Ramos (cell line): ENCODE measurements around the gene NODAL.

Experiments used
- in situ Hi-C: fragments of 300-500 bp; cut with MboI; formaldehyde crosslinking; loops from one replicate; pipeline ENCODE4 v1.14.3; 2022; ENCODE audit warnings: low sequenced_read_pairs; ENCODE audit not compliant: unreplicated experiment

The NODAL gene

DNA sequence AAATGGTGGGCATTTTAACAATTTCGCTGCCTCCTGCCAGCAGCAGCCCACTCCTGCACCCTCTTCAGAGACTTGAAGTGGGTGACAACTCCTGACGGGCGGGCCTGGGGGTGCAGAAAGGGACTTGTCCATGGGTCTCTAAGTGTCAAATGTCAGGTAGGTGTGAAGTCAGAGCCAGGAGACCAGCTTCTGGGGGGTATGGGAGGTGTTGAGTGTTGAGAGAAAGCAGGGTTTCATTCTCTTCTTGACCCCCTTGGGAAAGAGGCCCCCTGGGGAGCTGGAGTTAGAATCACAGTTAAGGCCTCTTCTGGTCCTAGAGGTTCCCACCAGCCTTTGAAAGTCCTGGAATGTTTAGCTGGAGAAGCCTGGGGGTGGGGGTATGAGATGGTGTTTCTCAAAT is 25.5 kb upstream of the NODAL start:
- in situ Hi-C loops, result loop anchor here (10.0 kb wide), 1 partner anchor 288 kb away; no protein-coding TSS in a partner anchor

GRCh38 chr10:70465832-70466231 is 24.4 kb upstream of the NODAL start:
- in situ Hi-C loops, result loop anchor here (10.0 kb wide), 1 partner anchor 289 kb away; no protein-coding TSS in a partner anchor

DNA sequence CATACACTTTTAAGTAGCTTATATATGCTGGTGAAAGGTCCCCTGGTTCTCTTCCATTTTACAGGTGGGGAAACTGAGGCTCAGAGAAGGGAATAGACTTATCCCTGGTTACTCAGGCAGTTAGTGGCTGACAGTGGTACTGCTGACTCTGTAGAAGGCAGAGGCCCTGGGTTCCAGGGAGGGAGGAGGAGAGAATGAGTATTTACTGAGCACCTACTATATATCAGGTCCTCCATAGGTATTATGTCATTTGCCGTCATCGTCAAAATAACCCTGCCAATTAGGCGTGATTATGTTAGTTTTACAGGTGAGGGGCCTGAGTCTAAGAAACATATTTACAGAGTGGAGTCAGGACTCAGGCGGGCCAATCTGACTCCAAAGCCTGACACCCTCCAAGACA is 23.8 kb upstream of the NODAL start:
- in situ Hi-C loops, result loop anchor here (10.0 kb wide), 1 partner anchor 290 kb away; no protein-coding TSS in a partner anchor

GRCh38 chr10:70462349-70462984 is 21.0 kb upstream of the NODAL start:
- in situ Hi-C loops, result loop anchor here (10.0 kb wide), 1 partner anchor 292 kb away; no protein-coding TSS in a partner anchor

DNA sequence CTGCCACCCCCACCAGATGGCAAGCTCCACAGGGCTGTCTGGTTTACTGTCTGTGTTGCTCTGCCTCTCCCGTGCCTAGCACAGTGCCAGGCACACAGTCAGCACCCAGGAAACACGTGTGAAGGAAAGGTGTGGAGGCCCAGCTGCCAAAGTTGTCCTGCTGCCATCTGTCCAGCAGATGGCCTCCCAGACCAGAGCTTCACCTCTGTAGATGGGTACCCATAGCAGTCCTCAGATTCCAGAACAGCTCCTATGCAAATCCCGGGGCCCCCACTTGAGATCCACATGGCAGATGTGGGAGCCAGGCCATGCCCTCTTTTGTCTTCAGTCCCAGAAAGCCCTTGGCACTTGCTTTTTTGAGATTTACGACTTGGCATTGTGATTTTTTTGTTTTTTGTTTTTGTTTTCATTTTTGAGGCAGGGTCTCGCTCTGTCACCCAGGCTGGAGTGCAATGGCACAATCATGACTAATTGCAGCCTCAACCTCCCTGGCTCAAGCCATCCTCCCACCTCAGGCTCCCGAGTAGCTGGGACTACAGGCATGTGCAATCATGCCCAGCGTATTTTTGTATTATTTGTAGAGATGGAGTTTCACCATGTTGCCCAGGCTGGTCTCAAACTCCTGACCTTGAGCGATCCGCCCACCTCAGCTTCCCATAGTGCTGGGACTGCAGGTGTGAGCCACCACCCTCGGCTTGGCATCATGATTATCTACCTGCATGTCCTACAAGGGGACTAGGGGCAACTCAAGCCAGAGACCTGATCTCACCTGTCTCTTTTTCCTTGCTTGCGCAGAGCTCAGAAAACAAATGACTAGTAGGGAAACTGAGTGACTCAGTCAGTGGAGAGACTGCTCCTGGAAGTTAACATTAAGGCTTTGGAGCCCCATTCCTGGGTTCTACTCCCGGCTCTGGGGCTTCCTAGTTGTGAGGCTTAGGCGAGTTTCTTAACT is 20.2 kb upstream of the NODAL start:
- in situ Hi-C loops, result loop anchor here (10.0 kb wide), 1 partner anchor 293 kb away; no protein-coding TSS in a partner anchor

GRCh38 chr10:70459774-70460490 is 18.5 kb upstream of the NODAL start:
- in situ Hi-C loops, result loop anchor here (10.0 kb wide), 1 partner anchor 295 kb away; no protein-coding TSS in a partner anchor

GRCh38 chr10:70459061-70459773 is 17.7 kb upstream of the NODAL start:
- in situ Hi-C loops, result no loop called here

DNA sequence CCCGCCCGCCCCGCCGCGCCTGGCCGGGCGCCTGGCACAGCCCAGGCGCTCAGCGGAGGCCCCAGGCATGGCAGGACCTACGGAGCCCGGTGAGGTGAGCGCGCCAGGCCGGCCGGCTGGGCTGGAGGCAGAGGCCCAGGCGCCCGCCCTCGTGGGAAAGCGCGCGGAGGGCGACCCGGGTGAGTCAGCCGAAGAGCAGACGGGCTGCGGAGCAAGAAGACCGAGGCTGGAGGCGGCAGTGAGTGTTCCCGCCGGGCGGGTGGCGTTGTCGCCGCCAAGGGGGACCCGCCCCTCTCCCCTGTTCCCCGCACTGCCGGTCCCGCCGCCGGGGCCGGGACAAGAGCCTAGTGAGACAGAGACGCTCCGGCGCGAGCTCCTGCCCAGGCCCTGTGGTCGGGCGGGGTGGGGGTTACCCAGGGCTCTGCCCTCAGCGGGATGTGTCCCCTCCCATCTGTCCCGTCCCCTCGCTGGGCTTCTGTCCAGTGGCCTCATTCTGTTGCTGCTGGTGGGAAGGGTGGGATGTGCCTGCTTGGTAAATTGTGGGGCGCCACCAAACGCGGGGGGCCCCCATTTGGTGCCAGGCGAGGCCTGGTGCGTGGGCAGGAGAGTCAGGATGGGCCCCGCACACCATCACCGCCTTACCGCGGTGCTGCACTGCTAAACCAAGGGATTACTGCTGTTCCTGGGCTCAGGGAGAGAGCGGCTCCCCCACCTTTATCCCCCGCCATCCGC is 17.0 kb upstream of the NODAL start:
- in situ Hi-C loops, result no loop called here

- in situ Hi-C loops, result no loop called here
Observed at GRCh38 chr10:70457759-70458305, 16.4 kb upstream of the NODAL start.

DNA sequence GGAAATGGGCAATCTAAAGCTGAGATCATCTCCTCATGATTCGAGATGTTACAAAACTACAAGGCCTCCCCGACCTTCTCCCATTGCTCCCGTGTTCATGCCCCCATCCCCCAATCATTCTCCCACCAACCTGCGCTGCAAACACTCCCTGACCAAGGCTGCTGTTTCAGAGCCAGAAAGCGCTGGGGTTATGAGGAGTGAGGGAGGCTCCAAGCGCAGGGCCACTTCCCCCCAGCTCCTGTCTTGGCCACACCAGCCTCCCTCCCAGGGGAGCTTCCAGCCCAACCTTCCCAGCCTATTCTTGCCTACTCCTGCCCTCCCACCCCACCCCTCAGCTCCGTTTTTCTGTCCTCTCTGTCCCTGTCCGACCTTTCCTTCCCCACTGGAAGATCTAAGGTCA is 14.7 kb upstream of the NODAL start:
- in situ Hi-C loops, result no loop called here

GRCh38 chr10:70455213-70455630 is 13.7 kb upstream of the NODAL start:
- in situ Hi-C loops, result no loop called here

DNA sequence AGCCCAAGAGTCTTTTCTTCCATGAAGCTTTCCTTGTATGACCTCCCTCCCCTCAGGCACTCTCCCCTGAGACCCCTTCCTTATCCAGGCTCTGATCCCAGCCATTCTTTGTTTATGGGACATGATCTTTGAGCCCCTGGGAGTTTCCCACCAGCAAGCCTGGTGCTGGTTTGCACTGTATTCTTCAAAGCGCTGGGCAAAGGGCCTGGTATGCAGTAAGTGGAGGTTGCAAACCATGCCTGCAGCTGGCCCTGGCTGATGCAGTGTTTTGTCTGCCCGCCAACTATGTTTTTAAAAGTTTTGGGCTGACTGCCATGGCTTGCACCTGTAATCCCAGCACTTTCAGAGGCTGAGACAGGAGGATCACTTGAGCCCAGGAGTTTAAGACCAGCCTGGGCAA is 6.8 kb upstream of the NODAL start:
- in situ Hi-C loops, result loop anchor here (10.0 kb wide), 1 partner anchor 437 kb away; the partner anchor contains the start of gene PCBD1

- in situ Hi-C loops, result loop anchor here (10.0 kb wide), 1 partner anchor 439 kb away; the partner anchor contains the start of gene PCBD1
Observed at GRCh38 chr10:70445718-70446657, 4.5 kb upstream of the NODAL start.

DNA sequence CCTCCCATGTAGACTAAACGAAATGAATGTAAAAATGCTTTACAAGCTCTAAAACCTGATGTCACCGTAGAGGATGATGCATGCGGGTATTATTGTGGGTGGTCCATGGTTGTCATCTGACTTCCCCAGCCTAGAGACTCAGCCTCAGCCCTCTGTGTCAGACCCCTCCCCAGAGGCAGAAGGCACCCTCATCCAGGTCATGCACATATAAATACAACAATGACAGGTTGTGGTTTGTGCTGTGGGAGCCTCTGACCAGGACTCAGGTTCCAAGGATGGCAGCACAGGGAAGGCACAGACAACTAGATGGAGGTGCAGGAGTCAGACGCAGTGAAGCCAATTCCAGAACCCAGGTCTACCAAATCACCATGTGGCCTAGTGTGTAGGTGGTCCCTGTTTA is 3.3 kb upstream of the NODAL start:
- in situ Hi-C loops, result loop anchor here (10.0 kb wide), 1 partner anchor 440 kb away; the partner anchor contains the start of gene PCBD1

DNA sequence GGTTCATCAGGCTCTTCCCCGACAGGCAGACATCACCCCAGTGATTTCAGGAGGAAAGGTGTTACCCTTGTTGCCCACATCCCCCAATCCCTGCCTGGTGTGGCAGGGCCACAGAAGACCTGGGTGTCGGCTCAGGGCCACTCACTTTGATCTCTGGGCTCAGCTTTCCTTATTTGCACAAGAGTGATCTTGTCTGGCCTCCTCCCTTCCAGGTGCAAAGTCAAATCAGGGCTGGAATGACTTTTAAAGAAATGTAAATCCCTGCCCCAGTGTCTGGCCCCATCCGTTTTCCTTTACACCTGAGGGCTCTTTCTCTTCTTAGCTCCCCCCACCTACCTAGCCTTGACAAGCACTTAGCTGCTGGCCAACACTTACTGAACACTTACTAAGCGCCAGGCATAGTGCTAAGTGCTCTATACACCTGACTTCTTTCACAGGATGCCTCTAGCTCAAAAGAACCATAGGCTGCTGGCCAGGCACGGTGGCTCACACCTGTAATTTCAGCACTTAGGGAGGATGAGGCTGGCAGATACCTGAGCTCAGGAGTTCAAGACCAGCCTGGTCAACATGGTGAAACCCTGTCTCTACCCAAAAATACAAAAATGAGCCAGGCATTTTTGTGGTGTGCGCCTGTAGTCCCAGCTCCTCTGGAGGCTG is 979 bp upstream of the NODAL start:
- in situ Hi-C loops, result loop anchor here (10.0 kb wide), 1 partner anchor 442 kb away; the partner anchor contains the start of gene PCBD1

- in situ Hi-C loops, result loop anchor here (10.0 kb wide), 1 partner anchor 443 kb away; the partner anchor contains the start of gene PCBD1
Observed at GRCh38 chr10:70441895-70442309, 421 bp upstream of the NODAL start.
